Measurements from ENCODE around the gene EDC3. TPM values are rescaled to one million over a fixed set of nuclear protein-coding genes. Genes with fewer than 3 reads are reported as not detected.

EDC3 gene
- total RNA-seq, 1 experiment from 2014 or later, result 62.0 TPM

- Histone ChIP-seq H3K27me3 (replicated peaks; ENCODE audit: control insufficient read depth, insufficient read depth, low read length) (no peaks in the 10 kb centered on the region), H3K4me3 (ENCODE audit: low read depth, low read length) (no peak overlapping the region), H3K4me1 (peaks cover 49% of the 10 kb centered on the region), H3K9me3 (no peaks in the 10 kb centered on the region), H3K36me3 (ENCODE audit: control insufficient read depth, insufficient read depth, low read length) (peaks cover 2% of the 10 kb centered on the region)
- peak; percentile 81 to 84 for DNase-seq
- Mint-ChIP-seq H3K36me3 (ENCODE audit: insufficient read depth, unreplicated experiment) (peaks cover 45% of the 10 kb centered on the region), H3K9me3 (ENCODE audit: unreplicated experiment) (no peaks in the 10 kb centered on the region), H3K27me3 (ENCODE audit: insufficient read depth, unreplicated experiment) (no peaks in the 10 kb centered on the region), H3K4me1 (ENCODE audit: low read depth, unreplicated experiment) (peaks cover 57% of the 10 kb centered on the region), H3K27ac (ENCODE audit: unreplicated experiment) (peak overlapping the region; percentile 90), H3K4me3 (ENCODE audit: unreplicated experiment) (peak overlapping the region; percentile 48)
- no peak for TF ChIP-seq CTCF (IDR thresholded peaks at IDR 0.05; ENCODE audit: insufficient read depth in 1 of 2, low read depth in 1 of 2, low read length in 1 of 2, severe bottlenecking in 1 of 2, unreplicated experiment in 1 of 2)
- no TSS peak for BruUV-seq (replicated peaks)
- intact Hi-C loops (cut with micrococcal nuclease; ENCODE audit: unreplicated experiment), result loop anchor here (2.0 kb wide), 3 partner anchors 54 to 126 kb away; partner anchors contain the start of gene EDC3
- ChIA-PET POLR2A (interaction anchor here (0.9 kb wide), 1 partner anchor 126 kb away, joined by 4 read pairs; no protein-coding TSS in a partner anchor), CTCF (interaction anchor here (0.6 to 2.5 kb wide), 4 partner anchors 10 to 364 kb away, joined by 3 to 20 read pairs (median 8); no protein-coding TSS in a partner anchor)
Measured at GRCh38 chr15:74642348-74642733, 53.5 kb downstream of the EDC3 start.

GRCh38 chr15:74641151-74641550 is 54.7 kb downstream of the EDC3 start:
- no peak for DNase-seq
- H3K27me3 Mint-ChIP-seq (ENCODE audit: insufficient read depth, unreplicated experiment), result no peaks in the 10 kb centered on the region
- H3K4me3 ChIP-seq (ENCODE audit: low read depth, low read length), result no peak overlapping the region
- no peaks in the 10 kb centered on the region for H3K27me3 ChIP-seq (replicated peaks; ENCODE audit: control insufficient read depth, insufficient read depth, low read length)
- H3K4me3 Mint-ChIP-seq (ENCODE audit: unreplicated experiment), result no peak overlapping the region
- H3K27ac Mint-ChIP-seq (ENCODE audit: unreplicated experiment), result peak overlapping the region; percentile 90
- BruUV-seq (replicated peaks), result no TSS peak
- ChIA-PET CTCF (interaction anchor here (1.0 to 2.1 kb wide), 3 partner anchors 9 to 130 kb away, joined by 4 to 13 read pairs (median 7); no protein-coding TSS in a partner anchor), POLR2A (no interaction called here)
- intact Hi-C loops (cut with micrococcal nuclease; ENCODE audit: unreplicated experiment), result no loop called here
- H3K36me3 ChIP-seq (ENCODE audit: control insufficient read depth, insufficient read depth, low read length), result peaks cover 2% of the 10 kb centered on the region
- TF ChIP-seq CTCF (IDR thresholded peaks at IDR 0.05; ENCODE audit: insufficient read depth in 1 of 2, low read depth in 1 of 2, low read length in 1 of 2, severe bottlenecking in 1 of 2, unreplicated experiment in 1 of 2), result no peak
- no peaks in the 10 kb centered on the region for H3K9me3 ChIP-seq
- no peaks in the 10 kb centered on the region for H3K9me3 Mint-ChIP-seq (ENCODE audit: unreplicated experiment)
- H3K36me3 Mint-ChIP-seq (ENCODE audit: insufficient read depth, unreplicated experiment), result peaks cover 54% of the 10 kb centered on the region
- H3K4me1 Mint-ChIP-seq (ENCODE audit: low read depth, unreplicated experiment), result peaks cover 52% of the 10 kb centered on the region
- peaks cover 44% of the 10 kb centered on the region for H3K4me1 ChIP-seq

- peaks cover 16% of the 10 kb centered on the region for H3K4me1 ChIP-seq
- BruUV-seq (replicated peaks), result no TSS peak
- H3K9me3 Mint-ChIP-seq (ENCODE audit: unreplicated experiment), result no peaks in the 10 kb centered on the region
- H3K36me3 Mint-ChIP-seq (ENCODE audit: insufficient read depth, unreplicated experiment), result peaks cover 60% of the 10 kb centered on the region
- no peak for DNase-seq
- ChIA-PET POLR2A (no interaction called here), CTCF (interaction anchor here (8.2 kb wide), 1 partner anchor 134 kb away, joined by 211 read pairs; no protein-coding TSS in a partner anchor)
- peaks cover 4% of the 10 kb centered on the region for H3K36me3 ChIP-seq (ENCODE audit: control insufficient read depth, insufficient read depth, low read length)
- H3K4me1 Mint-ChIP-seq (ENCODE audit: low read depth, unreplicated experiment), result peaks cover 27% of the 10 kb centered on the region
- no peak for TF ChIP-seq CTCF (IDR thresholded peaks at IDR 0.05; ENCODE audit: insufficient read depth in 1 of 2, low read depth in 1 of 2, low read length in 1 of 2, severe bottlenecking in 1 of 2, unreplicated experiment in 1 of 2)
- no peak overlapping the region for H3K4me3 Mint-ChIP-seq (ENCODE audit: unreplicated experiment)
- H3K27me3 ChIP-seq (replicated peaks; ENCODE audit: control insufficient read depth, insufficient read depth, low read length), result no peaks in the 10 kb centered on the region
- intact Hi-C loops (cut with micrococcal nuclease; ENCODE audit: unreplicated experiment), result no loop called here
- no peak overlapping the region for H3K4me3 ChIP-seq (ENCODE audit: low read depth, low read length)
- H3K27ac Mint-ChIP-seq (ENCODE audit: unreplicated experiment), result no peak overlapping the region
- H3K9me3 ChIP-seq, result no peaks in the 10 kb centered on the region
- H3K27me3 Mint-ChIP-seq (ENCODE audit: insufficient read depth, unreplicated experiment), result no peaks in the 10 kb centered on the region
Measured at GRCh38 chr15:74636984-74637383, 58.8 kb downstream of the EDC3 start.

All from Caco-2 (cell line).